NCI-H146 treated with DMSO at 0.1 percent for 48 hours (cell line): Measurements from ENCODE around the gene RASGRP4.
"Not testable (repeated sequence)": the region's sequence is repeated elsewhere in the genome, so short reads cannot be mapped to it uniquely, and the experiment has no call there.

Source experiments
- DNase-seq: peaks from one replicate; lab custom pipeline; 2025; ENCODE audit not compliant: unreplicated experiment; lab: John Stamatoyannopoulos, UW

Gene RASGRP4, protein sequence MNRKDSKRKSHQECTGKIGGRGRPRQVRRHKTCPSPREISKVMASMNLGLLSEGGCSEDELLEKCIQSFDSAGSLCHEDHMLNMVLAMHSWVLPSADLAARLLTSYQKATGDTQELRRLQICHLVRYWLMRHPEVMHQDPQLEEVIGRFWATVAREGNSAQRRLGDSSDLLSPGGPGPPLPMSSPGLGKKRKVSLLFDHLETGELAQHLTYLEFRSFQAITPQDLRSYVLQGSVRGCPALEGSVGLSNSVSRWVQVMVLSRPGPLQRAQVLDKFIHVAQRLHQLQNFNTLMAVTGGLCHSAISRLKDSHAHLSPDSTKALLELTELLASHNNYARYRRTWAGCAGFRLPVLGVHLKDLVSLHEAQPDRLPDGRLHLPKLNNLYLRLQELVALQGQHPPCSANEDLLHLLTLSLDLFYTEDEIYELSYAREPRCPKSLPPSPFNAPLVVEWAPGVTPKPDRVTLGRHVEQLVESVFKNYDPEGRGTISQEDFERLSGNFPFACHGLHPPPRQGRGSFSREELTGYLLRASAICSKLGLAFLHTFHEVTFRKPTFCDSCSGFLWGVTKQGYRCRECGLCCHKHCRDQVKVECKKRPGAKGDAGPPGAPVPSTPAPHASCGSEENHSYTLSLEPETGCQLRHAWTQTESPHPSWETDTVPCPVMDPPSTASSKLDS

DNA sequence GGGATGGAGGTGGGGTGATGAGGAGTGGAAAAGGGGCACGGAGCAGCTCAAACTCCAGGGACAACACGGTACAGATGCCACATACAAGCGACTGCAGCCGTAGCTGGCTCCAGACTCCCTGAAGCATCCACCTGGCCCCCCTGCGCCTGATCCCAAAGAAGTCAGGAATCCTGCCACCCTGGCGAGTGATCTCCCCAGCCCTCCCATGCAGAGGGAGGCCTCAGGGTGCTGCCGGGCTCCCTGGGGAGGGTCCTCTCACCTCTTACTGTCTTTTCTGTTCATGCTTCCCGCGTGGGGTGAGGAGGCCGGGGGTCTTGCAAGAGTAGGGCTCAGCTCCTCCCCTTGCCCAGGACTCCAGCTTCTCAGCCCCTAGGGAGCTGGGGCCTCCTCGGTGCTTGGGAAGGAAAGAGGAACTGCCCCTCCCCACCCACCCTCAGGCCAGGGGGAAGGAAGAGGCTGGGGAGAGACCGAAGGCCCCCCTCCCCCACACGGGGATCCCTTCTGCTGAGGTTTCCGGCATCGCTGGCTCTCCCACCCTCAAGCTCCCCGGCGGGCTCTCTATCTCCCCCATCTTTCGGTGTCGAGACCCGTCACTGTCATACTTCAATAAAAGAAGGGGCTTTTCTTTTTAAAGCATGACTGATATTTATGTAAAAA lies at the start of gene RASGRP4:
Gene RASGRP4, minus strand, starts transcription at position 410 of the 657 bp plus-strand sequence. Its CDS starts 128 bp downstream, at position 282.
- DNase-seq, result no peak

DNA sequence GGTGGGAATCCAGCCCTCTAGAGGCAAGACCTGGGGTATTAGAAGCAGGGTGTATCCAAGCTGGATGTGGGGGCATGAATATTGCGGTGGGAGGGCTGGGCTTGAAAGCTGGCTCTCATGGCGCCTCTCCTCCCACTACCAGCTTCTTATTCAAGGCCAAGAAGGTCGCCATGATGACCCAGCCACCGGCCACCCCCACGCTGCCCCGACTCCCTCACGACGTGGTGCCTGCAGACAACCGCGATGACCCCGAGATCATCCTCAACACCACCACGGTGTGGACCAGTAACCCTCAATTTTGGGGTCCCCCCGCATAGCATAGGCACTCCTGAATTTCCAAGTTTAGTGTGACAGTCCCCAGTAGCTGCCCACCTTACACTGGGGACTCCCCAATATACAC lies 49.2 kb upstream of the RASGRP4 start:
- DNase-seq, result no peak

DNA sequence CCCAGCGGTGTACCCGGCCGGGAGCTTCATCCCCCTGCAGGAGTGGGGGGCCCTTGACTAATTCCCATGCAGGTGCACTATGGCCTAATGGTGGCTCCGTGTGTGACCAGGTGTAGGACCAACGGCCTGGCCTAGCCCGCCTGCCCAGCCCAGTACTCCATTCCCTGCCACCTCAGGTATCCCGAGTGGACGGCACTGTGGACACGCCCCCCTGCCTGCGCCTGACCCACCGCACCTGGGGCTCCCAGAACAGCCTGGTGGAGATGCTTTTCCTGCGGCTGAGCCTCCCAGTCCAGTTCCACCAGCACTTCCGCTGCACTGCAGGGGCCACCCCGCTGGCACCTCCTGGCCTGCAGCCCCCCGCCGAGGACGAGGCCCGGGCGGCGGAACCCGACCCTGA lies 47.2 kb upstream of the RASGRP4 start:
- no peak for DNase-seq

DNA sequence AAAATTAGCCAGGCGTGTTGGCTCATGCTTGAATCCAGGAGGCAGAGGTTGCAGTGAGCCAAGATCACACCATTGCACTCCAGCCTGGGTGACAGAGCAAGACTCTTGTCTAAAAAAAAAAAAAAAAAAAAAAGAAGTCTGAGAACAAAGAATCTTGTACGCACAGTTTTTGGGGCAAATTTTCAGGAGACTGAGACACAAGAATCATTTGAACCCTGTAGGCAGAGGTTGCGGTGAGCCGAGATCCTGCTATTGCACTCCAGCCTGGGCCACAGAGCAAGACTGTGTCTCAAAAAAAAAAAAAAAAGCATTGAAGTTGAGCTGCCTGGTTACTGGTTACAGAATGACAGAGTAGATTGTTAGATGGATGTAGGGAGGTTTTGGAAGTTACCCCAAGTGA lies 46.7 kb upstream of the RASGRP4 start:
- DNase-seq, result not testable (repeated sequence)

DNA sequence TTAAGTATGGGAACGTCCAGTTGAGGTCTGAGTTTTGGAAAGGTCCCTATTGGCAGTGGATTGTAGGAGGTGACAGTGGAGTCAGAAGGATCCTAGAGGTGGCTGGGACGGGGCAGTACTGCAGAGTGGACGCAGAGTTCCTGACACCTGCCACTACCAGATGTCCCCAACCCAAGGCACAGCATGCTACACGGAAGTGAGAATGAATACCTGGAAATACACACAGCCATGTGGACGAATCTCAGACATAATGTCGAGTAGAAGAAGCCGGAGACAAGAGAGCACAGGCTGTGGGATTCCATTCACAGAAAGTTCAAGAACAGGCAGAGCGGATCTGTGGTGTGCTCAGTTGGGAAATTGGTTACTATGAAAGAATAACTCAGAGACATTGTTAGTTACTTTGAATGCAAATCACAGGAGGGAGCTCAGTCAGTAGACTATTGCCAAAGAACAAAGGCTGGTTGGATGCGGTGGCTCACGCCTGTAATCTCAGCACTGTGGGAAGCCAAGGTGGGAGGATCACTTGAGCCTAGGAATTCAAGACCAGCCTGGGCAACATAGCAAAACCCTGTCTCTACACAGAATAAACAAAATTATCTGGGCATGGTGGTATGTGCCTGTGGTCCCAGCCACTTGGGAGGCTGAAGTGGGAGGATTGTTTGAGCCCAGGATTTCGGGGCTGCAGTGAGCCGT lies 44.9 kb upstream of the RASGRP4 start:
- DNase-seq, result no peak

DNA sequence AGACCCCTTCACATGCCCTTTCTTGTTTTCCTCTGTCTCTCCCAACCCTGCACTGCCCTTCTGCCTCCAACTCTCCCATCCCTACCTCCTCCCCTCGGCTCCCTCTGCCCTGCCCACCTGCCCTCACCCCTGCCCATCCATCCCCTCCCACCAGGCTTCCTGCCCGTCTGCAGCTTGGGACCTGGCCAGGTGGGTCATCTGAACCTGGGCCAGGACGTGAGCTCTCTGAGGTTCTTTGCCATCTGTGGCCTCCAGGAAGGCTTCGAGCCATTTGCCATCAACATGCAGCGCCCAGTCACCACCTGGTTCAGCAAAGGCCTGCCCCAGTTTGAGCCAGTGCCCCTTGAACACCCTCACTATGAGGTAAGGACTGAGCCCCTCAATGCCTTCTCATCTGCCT lies 43.1 kb upstream of the RASGRP4 start:
- DNase-seq, result no peak

DNA sequence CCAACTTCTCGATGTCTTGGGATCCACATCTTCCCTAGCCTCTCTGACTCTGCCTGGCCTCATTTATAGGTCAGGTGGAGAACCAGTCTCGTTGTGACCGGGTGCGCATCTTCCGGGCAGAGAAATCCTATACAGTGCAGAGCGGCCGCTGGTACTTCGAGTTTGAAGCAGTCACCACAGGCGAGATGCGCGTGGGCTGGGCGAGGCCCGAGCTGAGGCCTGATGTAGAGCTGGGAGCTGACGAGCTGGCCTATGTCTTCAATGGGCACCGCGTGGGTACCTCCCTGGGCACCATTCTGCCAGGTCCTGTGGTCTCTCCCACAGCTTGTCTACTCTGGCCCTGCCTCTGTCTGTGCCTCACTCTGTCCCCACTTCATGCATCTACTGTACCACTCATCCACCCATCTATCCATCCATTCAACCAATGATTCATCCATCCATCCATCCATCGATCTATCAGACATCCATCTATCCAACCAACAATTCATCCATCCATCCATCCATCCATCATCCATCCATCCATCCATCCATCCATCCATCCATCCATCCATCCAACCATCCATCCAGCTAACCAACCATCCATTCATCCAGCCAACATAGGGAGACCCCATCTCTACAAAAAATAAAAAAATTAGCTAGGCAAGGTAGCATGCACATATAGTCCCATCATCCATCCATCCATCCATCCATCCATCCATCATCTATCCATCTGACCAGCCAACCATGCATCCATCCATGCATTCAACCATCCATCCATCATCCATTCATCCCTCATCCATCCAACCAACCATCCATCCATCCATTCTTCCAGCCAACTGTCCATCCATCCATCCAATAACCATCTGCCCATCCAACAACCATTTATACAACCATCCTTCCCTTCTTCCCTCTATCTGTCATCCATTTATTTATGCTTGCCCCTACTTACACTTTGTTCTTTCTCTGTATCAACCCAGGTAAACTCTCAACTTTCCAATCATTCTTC lies 41.8 kb upstream of the RASGRP4 start:
- DNase-seq, result no peak

DNA sequence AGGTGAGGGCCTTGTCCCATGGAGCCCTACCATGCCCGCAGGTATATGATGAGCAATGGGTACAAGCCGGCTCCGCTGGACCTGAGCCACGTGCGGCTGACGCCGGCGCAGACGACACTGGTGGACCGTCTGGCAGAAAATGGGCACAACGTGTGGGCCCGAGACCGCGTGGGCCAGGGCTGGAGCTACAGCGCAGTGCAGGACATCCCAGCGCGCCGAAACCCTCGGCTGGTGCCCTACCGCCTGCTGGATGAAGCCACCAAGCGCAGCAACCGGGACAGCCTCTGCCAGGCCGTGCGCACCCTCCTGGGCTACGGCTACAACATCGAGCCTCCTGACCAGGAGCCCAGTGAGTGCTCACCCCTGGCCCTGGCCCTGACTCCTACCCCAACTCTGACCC lies 40.0 kb upstream of the RASGRP4 start:
- no peak for DNase-seq

DNA sequence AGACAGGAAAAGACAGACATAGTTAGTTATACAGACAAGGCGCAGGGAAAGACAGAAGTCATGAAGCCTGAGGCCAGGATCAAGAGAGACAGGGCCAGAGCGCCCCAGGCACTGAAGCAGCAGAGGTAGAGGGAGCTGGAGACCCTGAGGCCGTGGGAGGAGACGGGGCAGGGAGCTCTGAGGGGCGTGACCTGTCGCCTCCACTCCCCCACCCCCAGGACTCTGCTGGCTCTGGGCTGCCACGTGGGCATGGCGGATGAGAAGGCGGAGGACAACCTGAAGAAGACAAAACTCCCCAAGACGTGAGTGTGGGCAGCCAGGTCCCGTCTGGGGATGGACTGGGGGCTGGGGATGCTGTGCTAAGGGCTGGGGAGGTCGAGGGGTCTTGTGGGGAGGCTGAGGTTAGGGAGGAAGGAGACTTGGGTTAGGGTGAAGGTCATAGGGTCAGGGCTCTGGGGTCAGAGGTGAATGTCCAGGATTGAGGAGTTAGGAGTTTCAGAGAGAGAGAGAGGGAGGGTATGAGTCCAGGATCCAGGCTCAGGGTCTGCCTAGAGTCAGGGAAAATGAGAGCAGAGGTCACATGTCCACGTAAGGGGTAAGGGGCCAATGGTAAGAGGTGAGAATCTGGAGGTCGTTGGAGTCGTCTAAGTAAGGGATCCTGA lies 38.5 kb upstream of the RASGRP4 start:
- DNase-seq, result no peak

DNA sequence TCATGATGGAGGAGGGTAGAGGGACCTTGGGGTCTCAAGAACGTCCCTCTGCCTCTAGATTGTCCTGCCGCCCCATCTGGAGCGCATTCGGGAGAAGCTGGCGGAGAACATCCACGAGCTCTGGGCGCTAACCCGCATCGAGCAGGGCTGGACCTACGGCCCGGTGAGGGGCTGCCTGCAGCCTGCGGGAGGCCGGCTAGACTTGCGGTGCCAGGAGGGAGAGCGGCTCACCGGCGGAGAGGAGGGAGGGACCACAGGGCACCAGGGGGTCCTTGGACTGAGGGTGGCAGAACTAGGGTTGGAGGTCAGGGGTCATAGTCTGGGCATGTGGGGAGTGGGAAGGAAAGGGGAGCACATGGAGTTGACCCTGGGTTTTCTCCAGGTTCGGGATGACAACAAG lies 37.3 kb upstream of the RASGRP4 start:
- no peak for DNase-seq

DNA sequence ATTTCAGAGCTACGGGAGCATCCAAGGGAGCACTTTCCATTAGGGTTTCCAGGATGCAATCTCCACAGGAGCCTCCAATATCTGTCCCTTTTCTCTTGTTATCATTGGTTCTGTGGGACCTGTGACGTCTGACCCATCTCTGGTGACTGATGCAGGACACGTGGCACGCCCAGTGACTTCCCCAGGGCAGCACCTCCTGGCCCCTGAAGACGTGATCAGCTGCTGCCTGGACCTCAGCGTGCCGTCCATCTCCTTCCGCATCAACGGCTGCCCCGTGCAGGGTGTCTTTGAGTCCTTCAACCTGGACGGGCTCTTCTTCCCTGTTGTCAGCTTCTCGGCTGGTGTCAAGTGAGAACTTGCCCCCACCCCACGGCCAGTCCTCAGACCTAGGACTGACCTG lies 33.0 kb upstream of the RASGRP4 start:
- DNase-seq, result no peak

DNA sequence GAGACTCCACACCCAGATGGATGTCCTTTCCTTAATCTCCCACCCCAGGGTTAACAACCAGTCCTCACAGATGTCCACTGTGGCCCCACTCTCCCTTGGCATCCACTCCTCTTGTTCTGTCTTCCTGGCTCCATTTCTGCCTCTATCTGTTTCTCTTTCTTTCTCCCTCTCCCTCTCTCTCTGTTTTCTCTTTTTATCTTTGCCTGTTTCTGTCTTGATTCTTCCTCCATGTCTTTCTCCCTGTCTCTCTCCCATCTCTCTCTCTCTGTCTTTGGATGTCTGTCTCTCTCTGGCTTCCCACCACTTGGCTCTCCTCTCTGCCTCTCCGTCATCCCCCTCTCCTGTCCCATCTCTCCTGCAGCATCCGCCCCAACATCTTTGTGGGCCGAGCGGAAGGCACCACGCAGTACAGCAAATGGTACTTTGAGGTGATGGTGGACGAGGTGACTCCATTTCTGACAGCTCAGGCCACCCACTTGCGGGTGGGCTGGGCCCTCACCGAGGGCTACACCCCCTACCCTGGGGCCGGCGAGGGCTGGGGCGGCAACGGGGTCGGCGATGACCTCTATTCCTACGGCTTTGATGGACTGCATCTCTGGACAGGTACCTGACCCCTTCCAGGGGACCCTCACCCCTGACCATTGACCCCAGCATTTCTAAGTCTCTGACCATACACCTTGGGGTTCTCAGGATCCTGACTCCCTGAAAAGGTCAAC lies 31.8 kb upstream of the RASGRP4 start:
- no peak for DNase-seq

DNA sequence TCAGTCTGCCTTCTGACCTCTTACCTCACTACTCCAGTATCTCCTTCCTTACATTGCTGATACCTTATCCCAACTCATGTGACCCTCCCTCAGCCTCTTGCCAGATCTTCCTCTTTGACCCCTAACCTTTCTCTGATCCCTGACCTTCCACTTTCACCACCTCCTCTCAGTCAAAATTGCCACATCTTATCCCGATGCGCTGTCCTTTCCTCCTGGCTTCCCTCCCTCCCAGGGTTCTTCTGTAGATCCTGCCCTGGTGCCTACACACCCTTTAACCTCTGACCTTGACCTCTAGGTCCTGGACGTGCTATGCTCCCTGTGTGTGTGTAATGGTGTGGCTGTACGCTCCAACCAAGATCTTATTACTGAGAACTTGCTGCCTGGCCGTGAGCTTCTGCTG lies 31.2 kb upstream of the RASGRP4 start:
- no peak for DNase-seq

DNA sequence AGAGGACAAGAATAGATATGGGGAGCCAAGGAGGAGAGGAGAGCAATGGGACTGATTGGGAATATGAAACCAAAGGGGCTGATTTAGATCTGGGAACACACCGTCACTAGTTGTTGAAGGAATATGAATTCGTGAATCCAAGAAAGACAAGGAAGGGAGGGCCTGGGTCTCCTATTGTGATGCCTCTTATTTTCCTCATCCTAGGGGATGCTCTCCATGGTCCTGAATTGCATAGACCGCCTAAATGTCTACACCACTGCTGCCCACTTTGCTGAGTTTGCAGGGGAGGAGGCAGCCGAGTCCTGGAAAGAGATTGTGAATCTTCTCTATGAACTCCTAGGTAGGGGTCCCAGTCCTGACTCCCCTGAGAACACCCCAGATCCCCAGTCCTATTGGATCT lies 29.0 kb upstream of the RASGRP4 start:
- DNase-seq, result no peak

DNA sequence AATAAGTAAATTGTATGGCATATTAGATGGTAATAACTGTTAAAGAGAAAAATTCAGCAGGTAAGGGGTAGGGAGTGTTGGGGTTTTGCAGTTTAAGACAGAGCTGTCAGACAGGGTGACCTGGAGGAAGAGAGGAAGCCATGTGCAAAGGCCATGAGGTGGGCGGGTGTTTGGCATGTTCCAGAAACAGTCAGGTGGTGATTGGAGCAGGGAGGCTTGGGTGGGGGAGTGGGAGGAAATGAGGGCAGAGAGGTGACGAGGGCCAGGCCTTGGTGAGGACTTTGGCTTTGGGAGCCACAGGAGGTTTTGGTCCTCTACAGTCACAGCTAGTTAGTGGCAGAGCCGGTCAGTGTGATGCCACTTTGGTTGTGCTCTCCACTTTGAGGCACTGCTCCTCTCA lies 27.6 kb upstream of the RASGRP4 start:
- DNase-seq, result no peak

DNA sequence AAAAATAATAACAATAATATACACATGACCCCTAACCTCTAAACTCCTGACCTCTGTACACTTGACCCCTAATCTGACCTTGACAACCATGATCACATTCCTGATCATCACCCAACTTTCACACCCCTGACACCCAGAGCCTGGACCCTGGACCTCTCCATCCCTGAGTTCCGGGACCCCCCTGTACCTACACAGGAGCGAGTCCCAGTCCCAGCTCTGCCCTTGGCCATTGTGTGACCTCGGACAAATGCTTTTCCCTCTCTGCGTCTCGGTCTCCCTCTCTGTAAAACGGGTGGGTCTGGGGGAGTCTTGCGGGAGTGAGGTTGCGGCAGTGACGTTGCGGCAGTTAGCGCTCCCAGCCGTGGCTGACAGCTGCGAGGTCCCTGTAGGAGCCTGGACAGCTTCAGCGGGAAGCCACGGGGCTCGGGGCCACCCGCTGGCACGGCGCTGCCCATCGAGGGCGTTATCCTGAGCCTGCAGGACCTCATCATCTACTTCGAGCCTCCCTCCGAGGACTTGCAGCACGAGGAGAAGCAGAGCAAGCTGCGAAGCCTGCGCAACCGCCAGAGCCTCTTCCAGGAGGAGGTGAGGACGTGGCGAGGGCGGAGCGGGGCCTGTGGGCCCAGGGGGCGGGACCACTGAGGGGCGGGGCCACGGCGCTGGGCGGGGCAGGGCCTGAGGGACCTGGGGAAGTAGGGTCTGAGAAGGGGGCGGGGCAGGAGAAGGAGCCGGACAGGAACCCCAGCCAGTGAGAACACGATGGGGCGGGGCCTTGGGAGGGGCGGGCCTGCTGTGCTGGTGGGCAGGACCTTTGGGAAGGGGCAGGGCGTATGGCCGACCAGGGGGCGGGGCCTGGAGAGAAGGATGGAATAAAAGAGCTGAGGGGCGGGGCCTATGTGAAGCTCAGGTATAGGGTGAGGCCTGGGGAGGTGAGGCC lies 26.7 kb upstream of the RASGRP4 start:
- DNase-seq, result no peak

DNA sequence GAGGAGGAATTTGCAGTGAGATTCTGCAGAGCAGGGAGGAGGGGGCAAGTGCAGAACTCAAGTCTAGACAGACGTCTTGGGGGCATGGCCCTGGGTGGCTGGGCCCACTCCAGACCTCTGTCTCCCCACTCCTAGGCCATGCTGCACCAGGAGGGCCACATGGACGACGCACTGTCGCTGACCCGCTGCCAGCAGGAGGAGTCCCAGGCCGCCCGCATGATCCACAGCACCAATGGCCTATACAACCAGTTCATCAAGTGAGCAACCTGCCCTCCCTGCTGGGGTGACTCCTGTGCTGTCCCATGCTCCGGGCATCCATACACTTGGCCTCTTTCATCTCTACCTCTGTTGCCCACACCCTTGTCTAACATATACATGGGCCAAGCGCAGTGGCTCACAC lies 25.6 kb upstream of the RASGRP4 start:
- DNase-seq, result no peak

DNA sequence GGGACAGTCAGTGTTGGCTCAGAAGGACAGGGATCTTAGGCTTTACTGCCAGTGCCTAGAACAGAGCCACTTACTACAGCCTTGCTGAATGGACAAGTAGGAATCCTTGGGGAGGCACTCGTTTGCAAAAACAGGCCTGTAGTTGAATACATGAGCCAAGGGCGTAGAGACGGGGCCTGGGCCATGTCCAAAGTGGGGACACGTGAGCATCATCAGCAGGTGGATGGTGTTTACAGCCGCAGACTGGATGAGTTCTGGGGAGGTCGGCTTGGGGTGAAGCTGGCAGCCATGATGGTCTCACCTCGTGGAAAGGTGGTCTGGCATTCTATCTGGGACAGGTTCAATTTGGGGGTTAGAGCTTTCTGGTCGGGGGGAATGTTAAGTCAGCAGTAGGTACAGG lies 25.0 kb upstream of the RASGRP4 start:
- DNase-seq, result no peak
